Fibroblast of lung (primary cell): ENCODE data around the gene PHF1.

Experiments
- CTCF ChIP-seq, 2 donors: IDR thresholded peaks in 1 of 2; conservative IDR thresholded peaks in 1 of 2; 1 replicate in 1 of 2; 2 replicates in 1 of 2; pipeline ENCODE4 v1.5.1; 2011 to 2012; ENCODE audit warnings: low read length in 2 of 2, control low read depth in 1 of 2, inconsistent platforms in 1 of 2, low read depth in 1 of 2, mild to moderate bottlenecking in 1 of 2
- EZH2 ChIP-seq: IDR thresholded peaks from 2 replicates; pipeline ENCODE4 v1.5.1; 2012; ENCODE audit warnings: low read length, control low read depth, mild to moderate bottlenecking; ENCODE audit errors: missing control alignments

DNA sequence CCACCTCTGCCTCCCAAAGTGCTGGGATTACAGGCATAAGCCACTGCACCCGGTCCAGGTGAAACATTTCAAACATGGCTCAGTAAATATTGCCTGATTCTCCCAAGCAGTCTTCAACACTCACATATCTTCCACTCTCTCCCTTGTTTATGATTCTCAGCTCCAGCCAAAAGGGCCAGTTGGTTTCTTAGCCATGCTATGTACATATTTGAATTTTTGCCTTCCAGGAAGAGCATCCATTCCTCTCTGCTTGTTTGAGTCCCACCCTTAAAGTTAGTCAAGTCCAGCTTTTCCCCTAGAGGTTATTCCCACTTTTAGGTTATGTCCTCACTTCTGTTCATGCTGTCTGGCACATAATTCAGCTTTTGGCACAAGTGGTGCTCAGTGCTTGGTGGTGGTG is 13.3 kb upstream of the PHF1 start:
- TF ChIP-seq CTCF (conservative IDR thresholded peaks at IDR 0.05 in 1 of 2, IDR thresholded peaks at IDR 0.05 in 1 of 2; ENCODE audit: low read depth in 1 of 2, low read length in 2 of 2) (no peak), EZH2 (no peak)
